ENCODE results near the gene HSPA1L. TPM values are rescaled to one million over a fixed set of nuclear protein-coding genes. Genes with fewer than 3 reads are reported as not detected.

HSPA1L gene
- total RNA-seq, 1 donor from 2014 or later, result 2.5 TPM

DNA sequence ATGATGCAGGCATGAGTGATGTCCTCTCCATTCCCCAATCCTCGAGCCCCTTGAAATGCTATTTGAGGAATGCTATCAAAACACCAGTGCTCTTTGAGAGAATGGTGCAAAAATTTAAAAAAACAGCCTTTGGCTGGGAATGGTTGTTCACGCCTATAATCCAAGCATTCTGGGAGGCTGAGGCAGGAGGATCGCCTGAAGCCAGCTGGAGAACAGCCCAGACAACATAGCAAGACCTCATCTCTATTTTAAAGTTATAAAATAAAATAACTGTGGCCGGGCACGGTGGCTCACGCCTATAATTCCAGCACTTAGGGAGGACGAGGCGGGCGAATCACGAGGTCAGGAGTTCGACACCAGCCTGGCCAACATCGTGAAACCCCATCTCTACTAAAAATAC is 15.3 kb downstream of the HSPA1L start:
- peaks cover 3% of the 10 kb centered on the region for H3K36me3 Mint-ChIP-seq (ENCODE audit: insufficient read depth)
- no peak overlapping the region for H3K4me3 Mint-ChIP-seq (ENCODE audit: low read depth)
- no peak overlapping the region for H3K27ac Mint-ChIP-seq
- H3K4me1 Mint-ChIP-seq (ENCODE audit: low read depth), result no peaks in the 10 kb centered on the region
- no peaks in the 10 kb centered on the region for H3K27me3 Mint-ChIP-seq
- DNase-seq (ENCODE audit: low spot score, unreplicated experiment), result no peak
- no peak for TF ChIP-seq CTCF (IDR thresholded peaks at IDR 0.05; ENCODE audit: unreplicated experiment)
- H3K9me3 Mint-ChIP-seq (ENCODE audit: low read depth), result no peaks in the 10 kb centered on the region

DNA sequence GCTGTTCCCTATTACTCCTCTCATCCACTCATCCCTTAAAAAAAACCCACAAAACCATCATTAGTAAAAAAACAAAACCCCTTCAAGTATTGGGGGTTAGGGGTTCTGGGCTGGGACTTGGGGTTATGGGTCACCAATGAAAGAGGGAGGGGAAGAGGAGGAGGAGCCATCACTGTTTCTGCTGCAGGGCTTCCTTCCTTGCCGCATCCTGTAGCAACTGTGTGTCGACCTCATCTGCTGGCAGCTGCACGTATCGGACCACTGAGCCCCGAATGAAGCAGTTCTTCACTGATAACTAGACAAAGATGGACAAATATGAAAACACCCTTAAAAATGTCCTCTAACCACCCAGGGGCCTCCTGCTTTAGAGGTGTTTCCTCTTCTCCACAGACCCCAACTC is 17.5 kb downstream of the HSPA1L start:
- no peak for DNase-seq (ENCODE audit: low spot score, unreplicated experiment)
- no peaks in the 10 kb centered on the region for H3K27me3 Mint-ChIP-seq
- no peak overlapping the region for H3K27ac Mint-ChIP-seq
- H3K4me1 Mint-ChIP-seq (ENCODE audit: low read depth), result peaks cover 8% of the 10 kb centered on the region
- peaks cover 3% of the 10 kb centered on the region for H3K36me3 Mint-ChIP-seq (ENCODE audit: insufficient read depth)
- H3K9me3 Mint-ChIP-seq (ENCODE audit: low read depth), result no peaks in the 10 kb centered on the region
- no peak overlapping the region for H3K4me3 Mint-ChIP-seq (ENCODE audit: low read depth)
- TF ChIP-seq CTCF (IDR thresholded peaks at IDR 0.05; ENCODE audit: unreplicated experiment), result no peak

DNA sequence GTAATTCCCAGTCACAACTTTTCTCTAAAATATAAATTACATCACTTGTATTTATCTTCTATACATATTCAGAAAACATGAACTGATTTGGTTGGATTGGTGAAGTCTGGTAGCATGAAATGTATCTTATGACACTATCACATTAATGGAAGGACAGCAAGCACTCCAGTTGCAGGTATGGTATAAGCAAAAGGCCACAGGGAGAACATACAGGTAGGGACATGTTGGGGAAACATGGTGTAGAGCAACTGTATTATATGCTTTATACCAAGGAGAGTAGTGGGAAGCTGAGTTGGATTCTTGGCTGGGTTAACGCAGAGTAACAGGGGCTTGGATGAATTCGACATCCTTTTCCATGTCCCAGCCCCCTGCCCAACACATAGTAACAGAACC is 18.1 kb downstream of the HSPA1L start:
- no peak overlapping the region for H3K4me3 Mint-ChIP-seq (ENCODE audit: low read depth)
- peaks cover 3% of the 10 kb centered on the region for H3K36me3 Mint-ChIP-seq (ENCODE audit: insufficient read depth)
- TF ChIP-seq CTCF (IDR thresholded peaks at IDR 0.05; ENCODE audit: unreplicated experiment), result no peak
- peaks cover 8% of the 10 kb centered on the region for H3K4me1 Mint-ChIP-seq (ENCODE audit: low read depth)
- no peaks in the 10 kb centered on the region for H3K27me3 Mint-ChIP-seq
- no peaks in the 10 kb centered on the region for H3K9me3 Mint-ChIP-seq (ENCODE audit: low read depth)
- peak overlapping the region; percentile 18 for H3K27ac Mint-ChIP-seq
- DNase-seq (ENCODE audit: low spot score, unreplicated experiment), result no peak

DNA sequence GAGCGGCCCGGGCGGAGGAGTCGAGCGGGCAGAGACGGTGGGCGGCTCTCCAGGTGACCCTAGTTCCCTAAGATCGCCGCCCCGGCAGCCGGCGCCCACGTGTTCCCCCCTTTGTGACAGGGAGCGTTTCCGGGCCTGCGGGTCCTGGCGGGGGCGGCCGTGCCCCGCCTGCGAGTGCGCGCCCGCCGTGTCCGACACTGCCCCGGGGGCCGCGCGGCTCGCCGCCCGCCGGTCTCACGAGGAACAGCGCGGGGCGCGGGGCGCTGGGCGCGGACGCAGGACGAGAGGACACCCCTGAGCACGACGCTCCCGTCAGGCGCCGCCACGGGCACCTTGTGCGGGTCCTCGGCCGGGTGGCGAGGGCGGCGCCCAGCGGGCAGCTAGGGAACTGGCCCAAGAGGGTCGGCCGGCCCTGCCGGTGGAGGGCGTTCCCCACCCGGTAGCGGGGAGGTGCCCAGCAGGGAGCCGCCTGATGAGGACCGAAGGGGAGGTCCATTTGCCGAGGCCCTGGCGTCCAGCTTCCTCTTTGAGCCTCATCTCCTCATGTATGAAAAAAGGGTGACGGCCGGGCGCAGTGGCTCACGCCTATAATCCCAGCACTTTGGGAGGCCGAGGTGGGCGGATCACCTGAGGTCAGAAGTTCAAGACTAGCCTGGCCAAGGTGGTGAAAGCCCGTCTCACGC is 19.3 kb downstream of the HSPA1L start, which contains the start of gene VARS1:
VARS1 (minus strand) TSS at position 137 of the 683 bp plus-strand sequence. CDS start 535 bp downstream, outside the sequence.
- peaks cover 10% of the 10 kb centered on the region for H3K4me1 Mint-ChIP-seq (ENCODE audit: low read depth)
- H3K27me3 Mint-ChIP-seq, result no peaks in the 10 kb centered on the region
- peak within 1 kb of the TSS; percentile 98 for H3K27ac Mint-ChIP-seq
- peaks cover 2% of the 10 kb centered on the region for H3K36me3 Mint-ChIP-seq (ENCODE audit: insufficient read depth)
- H3K9me3 Mint-ChIP-seq (ENCODE audit: low read depth), result no peaks in the 10 kb centered on the region
- peak; percentile 77 for TF ChIP-seq CTCF (IDR thresholded peaks at IDR 0.05; ENCODE audit: unreplicated experiment)
- peak; percentile 84 for DNase-seq (ENCODE audit: low spot score, unreplicated experiment)
- peak within 1 kb of the TSS; percentile 96 for H3K4me3 Mint-ChIP-seq (ENCODE audit: low read depth)

GRCh38 chr6:31794866-31795615 is 20.0 kb downstream of the HSPA1L start:
- H3K4me3 Mint-ChIP-seq (ENCODE audit: low read depth), result peak overlapping the region; percentile 96
- H3K27ac Mint-ChIP-seq, result peak overlapping the region; percentile 98
- H3K4me1 Mint-ChIP-seq (ENCODE audit: low read depth), result peaks cover 10% of the 10 kb centered on the region
- peaks cover 2% of the 10 kb centered on the region for H3K36me3 Mint-ChIP-seq (ENCODE audit: insufficient read depth)
- DNase-seq (ENCODE audit: low spot score, unreplicated experiment), result no peak
- no peaks in the 10 kb centered on the region for H3K9me3 Mint-ChIP-seq (ENCODE audit: low read depth)
- H3K27me3 Mint-ChIP-seq, result no peaks in the 10 kb centered on the region
- no peak for TF ChIP-seq CTCF (IDR thresholded peaks at IDR 0.05; ENCODE audit: unreplicated experiment)
